SK-N-MC (cell line): ENCODE results near the gene DBN1.

Source experiments
- EZH2 ChIP-seq: fragments of 200-600 bp; sonication (generic); IDR thresholded peaks from one replicate; pipeline ENCODE4 v1.6.1; 2017; ENCODE audit warnings: antibody characterized with exemption
- POLR2AphosphoS5 ChIP-seq: IDR thresholded peaks from 2 replicates; pipeline ENCODE4 v1.6.1; 2012; ENCODE audit warnings: mild to moderate bottlenecking, low read depth, low read length, borderline replicate concordance

- TF ChIP-seq EZH2, result no peak
- no peak for TF ChIP-seq POLR2AphosphoS5
These were observed 40.1 kb upstream of the DBN1 start for GRCh38 chr5:177513500-177513899.
